Spleen (tissue), 7 donors: ENCODE results near the gene MCM3AP.

ENCODE experiments used
- CTCF ChIP-seq, 11 experiments: fragments of 200-600 bp in 7 of 11; fragments of 450-650 bp in 4 of 11; sonication (generic) in 4 of 11; IDR thresholded peaks in 8 of 11; conservative IDR thresholded peaks in 3 of 11; 1 replicate in 7 of 11; 2 replicates in 4 of 11; pipeline versions ENCODE4 v1.4.0 to v1.8.0; 2016 to 2021; ENCODE audit warnings: antibody characterized with exemption in 11 of 11, inconsistent platforms in 4 of 11, mild to moderate bottlenecking in 1 of 11
- POLR2A ChIP-seq, 3 donors: fragments of 450-650 bp; IDR thresholded peaks; one replicate each; pipeline ENCODE4 v1.5.1; 2017; ENCODE audit warnings: antibody characterized with exemption in 3 of 3, mild to moderate bottlenecking in 1 of 3
- donor health status: DM: no; HTN: no; CAD: no; lungs with moderate emphysema.
- donor health status: DM: no; HTN: no; CAD: no.
- donor health status: DM: no; HTN: no; CAD: no.

DNA sequence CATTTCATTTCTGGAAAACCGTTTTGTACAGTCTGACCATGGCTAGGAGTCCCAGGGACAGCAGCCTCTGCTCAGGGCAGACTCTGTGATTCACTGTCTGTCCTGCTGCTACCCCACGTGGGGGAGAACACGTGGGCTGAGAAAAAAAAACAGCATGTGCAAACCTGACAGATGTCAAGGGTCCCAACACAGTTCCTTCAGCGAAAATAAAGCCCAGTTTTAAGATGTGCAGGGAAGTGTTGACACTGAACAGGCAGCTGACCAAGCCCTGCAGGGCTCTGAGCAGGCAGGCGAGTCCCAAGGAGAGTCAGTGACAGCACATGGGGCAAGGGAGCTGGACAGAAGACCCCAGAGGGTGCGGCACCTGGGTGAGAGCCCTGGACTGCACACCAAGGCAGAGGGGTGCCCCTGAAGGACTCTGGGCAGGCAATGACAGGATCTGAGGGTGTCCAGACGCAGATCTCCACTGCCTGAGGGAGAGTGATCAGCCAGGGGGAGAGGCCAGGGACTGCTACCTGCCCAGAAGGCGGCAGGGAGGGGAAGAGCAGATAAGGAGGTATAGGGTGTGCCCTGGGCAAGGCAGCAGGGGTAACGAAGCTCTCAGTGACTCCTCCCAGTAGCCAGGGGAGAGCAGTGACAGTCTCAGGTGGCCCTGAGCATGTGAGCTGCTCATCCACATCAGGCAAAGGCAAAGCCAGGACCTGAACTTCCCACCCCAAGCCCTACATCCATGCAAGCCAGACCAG, 96.0 kb downstream of the MCM3AP start:
- TF ChIP-seq POLR2A (IDR thresholded peaks at IDR 0.05) (no peak), CTCF (IDR thresholded peaks at IDR 0.05 in 8 of 11, conservative IDR thresholded peaks at IDR 0.05 in 3 of 11) (no peak)
